ENCODE data around the gene ZBTB21.
A peak's percentile ranks its signal among the peaks of the same experiment; 100 is the strongest.

The ZBTB21 gene

GRCh38 chr21:42009831-42010506 is at the start of gene ZBTB21:
Gene ZBTB21, minus strand, starts transcription at chr21:42010360. Its CDS starts 16,265 bp downstream, at chr21:41994095.
- Histone ChIP-seq H2AFZ (ENCODE audit: low read depth) (peak within 1 kb of the TSS; percentile 65), H3K4me2 (peak within 1 kb of the TSS; percentile 93), H3K4me3 (IDR thresholded peaks at IDR 0.05; ENCODE audit: insufficient read depth, low read depth, low read length) (no peak within 1 kb of the TSS), H3K79me2 (ENCODE audit: insufficient read depth, low read depth) (peaks cover 42% of the 10 kb centered on the region), H3K27me3 (ENCODE audit: insufficient read depth, low read depth) (no peaks in the 10 kb centered on the region), H3K27ac (peak within 1 kb of the TSS; percentile 92), H3K36me3 (ENCODE audit: insufficient read depth) (no peaks in the 10 kb centered on the region), H4K20me1 (ENCODE audit: insufficient read depth) (no peaks in the 10 kb centered on the region), H3K9ac (peak within 1 kb of the TSS; percentile 95), H3K4me1 (ENCODE audit: low read depth, poor library complexity, severe bottlenecking) (peaks cover 28% of the 10 kb centered on the region)
- no peak for TF ChIP-seq CTCF (conservative IDR thresholded peaks at IDR 0.05; ENCODE audit: low read depth, low read length)

- H3K4me1 ChIP-seq (ENCODE audit: low read depth, poor library complexity, severe bottlenecking): peaks cover 26% of the 10 kb centered on the region
- no peak overlapping the region for H2AFZ ChIP-seq (ENCODE audit: low read depth)
- H3K4me3 ChIP-seq (IDR thresholded peaks at IDR 0.05; ENCODE audit: insufficient read depth, low read depth, low read length): no peak overlapping the region
- H4K20me1 ChIP-seq (ENCODE audit: insufficient read depth): no peaks in the 10 kb centered on the region
- no peak overlapping the region for H3K9ac ChIP-seq
- no peaks in the 10 kb centered on the region for H3K36me3 ChIP-seq (ENCODE audit: insufficient read depth)
- peaks cover 25% of the 10 kb centered on the region; the same call in 1 of the 2 replicates for H3K27me3 ChIP-seq (ENCODE audit: insufficient read depth, low read depth)
- no peaks in the 10 kb centered on the region for H3K79me2 ChIP-seq (ENCODE audit: insufficient read depth, low read depth)
- no peak for TF ChIP-seq CTCF (conservative IDR thresholded peaks at IDR 0.05; ENCODE audit: low read depth, low read length)
- H3K27ac ChIP-seq: no peak overlapping the region
- H3K4me2 ChIP-seq: no peak overlapping the region
Observed at GRCh38 chr21:42059721-42060120, 49.6 kb upstream of the ZBTB21 start.

- no peak overlapping the region for H3K4me2 ChIP-seq
- no peaks in the 10 kb centered on the region for H3K79me2 ChIP-seq (ENCODE audit: insufficient read depth, low read depth)
- H3K36me3 ChIP-seq (ENCODE audit: insufficient read depth): no peaks in the 10 kb centered on the region
- peaks cover 25% of the 10 kb centered on the region; the same call in 1 of the 2 replicates for H3K27me3 ChIP-seq (ENCODE audit: insufficient read depth, low read depth)
- no peak for TF ChIP-seq CTCF (conservative IDR thresholded peaks at IDR 0.05; ENCODE audit: low read depth, low read length)
- H3K4me3 ChIP-seq (IDR thresholded peaks at IDR 0.05; ENCODE audit: insufficient read depth, low read depth, low read length): no peak overlapping the region
- no peak overlapping the region for H2AFZ ChIP-seq (ENCODE audit: low read depth)
- no peak overlapping the region for H3K9ac ChIP-seq
- no peaks in the 10 kb centered on the region for H4K20me1 ChIP-seq (ENCODE audit: insufficient read depth)
- no peak overlapping the region for H3K27ac ChIP-seq
- peaks cover 25% of the 10 kb centered on the region for H3K4me1 ChIP-seq (ENCODE audit: low read depth, poor library complexity, severe bottlenecking)
Observed at GRCh38 chr21:42059141-42059540, 49.0 kb upstream of the ZBTB21 start.

GRCh38 chr21:42058631-42059111 is 48.5 kb upstream of the ZBTB21 start:
- H3K4me3 ChIP-seq (IDR thresholded peaks at IDR 0.05; ENCODE audit: insufficient read depth, low read depth, low read length): no peak overlapping the region
- H3K4me2 ChIP-seq: no peak overlapping the region
- H3K27me3 ChIP-seq (ENCODE audit: insufficient read depth, low read depth): peaks cover 20% of the 10 kb centered on the region; the same call in 1 of the 2 replicates
- H3K79me2 ChIP-seq (ENCODE audit: insufficient read depth, low read depth): no peaks in the 10 kb centered on the region
- H3K36me3 ChIP-seq (ENCODE audit: insufficient read depth): no peaks in the 10 kb centered on the region
- TF ChIP-seq CTCF (conservative IDR thresholded peaks at IDR 0.05; ENCODE audit: low read depth, low read length): no peak
- peaks cover 24% of the 10 kb centered on the region for H3K4me1 ChIP-seq (ENCODE audit: low read depth, poor library complexity, severe bottlenecking)
- no peak overlapping the region for H3K9ac ChIP-seq
- H2AFZ ChIP-seq (ENCODE audit: low read depth): no peak overlapping the region
- H4K20me1 ChIP-seq (ENCODE audit: insufficient read depth): no peaks in the 10 kb centered on the region
- no peak overlapping the region for H3K27ac ChIP-seq
